Measurements from ENCODE around the gene C1QBP.
"Not testable (repeated sequence)": the region's sequence is repeated elsewhere in the genome, so short reads cannot be mapped to it uniquely, and the experiment has no call there.

C1QBP gene

GRCh38 chr17:5438716-5439445, at the start of gene C1QBP:
TSS of gene C1QBP (minus strand) at chr17:5439155. CDS start at chr17:5439073, 82 bp downstream.
- peak; percentile 85 for DNase-seq

GRCh38 chr17:5488752-5489151, 49.8 kb upstream of the C1QBP start:
- DNase-seq, result no peak

GRCh38 chr17:5486206-5487124, 47.5 kb upstream of the C1QBP start, which contains the start of gene MIS12:
TSS of gene MIS12 (plus strand) at chr17:5486566. CDS start at chr17:5488863, 2,297 bp downstream.
- peak; percentile 97 for DNase-seq

- no peak for DNase-seq
Observed at GRCh38 chr17:5485270-5486205, 46.6 kb upstream of the C1QBP start, which contains the start of gene DERL2. TSS of gene DERL2 (minus strand) at chr17:5486178. CDS start at chr17:5486161, 17 bp downstream.

GRCh38 chr17:5481451-5481850, 42.5 kb upstream of the C1QBP start:
- no peak for DNase-seq

GRCh38 chr17:5480962-5481361, 42.0 kb upstream of the C1QBP start:
- no peak for DNase-seq

- DNase-seq, result no peak
Observed at GRCh38 chr17:5478992-5479391, 40.0 kb upstream of the C1QBP start.

GRCh38 chr17:5473906-5474305, 35.0 kb upstream of the C1QBP start:
- no peak for DNase-seq

GRCh38 chr17:5472511-5472910, 33.6 kb upstream of the C1QBP start:
- DNase-seq, result no peak

- DNase-seq, result no peak
Observed at GRCh38 chr17:5468075-5468473, 29.1 kb upstream of the C1QBP start.

- no peak for DNase-seq
Observed at GRCh38 chr17:5467416-5467815, 28.5 kb upstream of the C1QBP start.

- no peak for DNase-seq
Observed at GRCh38 chr17:5466295-5466694, 27.3 kb upstream of the C1QBP start.

- DNase-seq, result no peak
Observed at GRCh38 chr17:5464717-5465507, 26.0 kb upstream of the C1QBP start.

- DNase-seq, result no peak
Observed at GRCh38 chr17:5446786-5447185, 7.8 kb upstream of the C1QBP start.

- no peak for DNase-seq
Observed at GRCh38 chr17:5444209-5444608, 5.3 kb upstream of the C1QBP start.

- DNase-seq, result no peak
Observed at GRCh38 chr17:5443728-5444127, 4.8 kb upstream of the C1QBP start.

- DNase-seq, result no peak
Observed at GRCh38 chr17:5439446-5439764, 450 bp upstream of the C1QBP start.

- DNase-seq, result no peak
Observed at GRCh38 chr17:5437721-5438317, 1.1 kb downstream of the C1QBP start.

GRCh38 chr17:5435781-5436315, 3.1 kb downstream of the C1QBP start:
- not testable (repeated sequence) for DNase-seq

GRCh38 chr17:5434984-5435383, 4.0 kb downstream of the C1QBP start:
- DNase-seq, result no peak

GRCh38 chr17:5431949-5432556, 6.9 kb downstream of the C1QBP start:
- DNase-seq, result no peak
